SH-SY5Y (cell line): ENCODE results near the gene MYL3.

Experiments
- GATA2 ChIP-seq: IDR thresholded peaks from 2 replicates; pipeline ENCODE4 v1.6.1; 2011; ENCODE audit warnings: mild to moderate bottlenecking, low read depth, low read length
- GATA3 ChIP-seq: IDR thresholded peaks from 2 replicates; pipeline ENCODE4 v1.6.1; 2011; ENCODE audit warnings: low read depth, mild to moderate bottlenecking, low read length, moderate library complexity

- TF ChIP-seq GATA2 (no peak), GATA3 (no peak)
Observed at GRCh38 chr3:46833346-46834300, 29.6 kb downstream of the MYL3 start.
